AG04450 (cell line): Measurements from ENCODE around the gene MYNN. TPM values are rescaled to one million over a fixed set of nuclear protein-coding genes. Genes with fewer than 3 reads are reported as not detected.

Experiments used
- CTCF ChIA-PET: fragments of 300-600, 350-600 bp; formaldehyde crosslinking; extraction: SDS; loops from one replicate; lab custom pipeline; 2022; ENCODE audit warnings: antibody characterized with exemption, inconsistent platforms; lab: Charles Lee
- POLR2A ChIA-PET: fragments of 350-600 bp; formaldehyde crosslinking; extraction: SDS; loops from one replicate; lab custom pipeline; 2021; ENCODE audit warnings: antibody characterized with exemption, inconsistent platforms; lab: Yijun Ruan, JAX
- DNase-seq: peaks from one replicate; pipeline ENCODE4 v3.0.0-alpha.2; 2011; ENCODE audit warnings: low read depth, low spot score
- H3K27ac ChIP-seq: one replicate; pipeline ENCODE4 v1.5.1; 2012; ENCODE audit warnings: low read depth, low read length, control low read depth
- H3K27me3 ChIP-seq: one replicate; pipeline ENCODE4 v1.6.0; 2012; ENCODE audit warnings: low read length; ENCODE audit not compliant: control insufficient read depth, insufficient read depth
- H3K4me3 ChIP-seq: 2 replicates; pipeline ENCODE4 v1.5.1; 2011; ENCODE audit warnings: mild to moderate bottlenecking, low read depth, low read length, control low read depth
- H3K9me3 ChIP-seq: 2 replicates; pipeline ENCODE4 v1.5.1; 2012; ENCODE audit warnings: low read length; ENCODE audit not compliant: control insufficient read depth, insufficient read depth
- polyA plus RNA-seq: library from polyadenylated mRNA; depleted of rRNA; stranded (reverse); fragments of >200 nt; gene quantifications from 2 replicates; pipeline ENCODE4 v1.2.3, GENCODE V29; 2011
- TF ChIP-seq, protein P1 (sequence below): IDR thresholded peaks from 2 replicates; pipeline ENCODE4 v1.5.1; 2011; ENCODE audit warnings: low read depth, low read length, control low read depth, inconsistent platforms

Gene MYNN
- polyA plus RNA-seq, 1 experiment, result 27.0 TPM

DNA sequence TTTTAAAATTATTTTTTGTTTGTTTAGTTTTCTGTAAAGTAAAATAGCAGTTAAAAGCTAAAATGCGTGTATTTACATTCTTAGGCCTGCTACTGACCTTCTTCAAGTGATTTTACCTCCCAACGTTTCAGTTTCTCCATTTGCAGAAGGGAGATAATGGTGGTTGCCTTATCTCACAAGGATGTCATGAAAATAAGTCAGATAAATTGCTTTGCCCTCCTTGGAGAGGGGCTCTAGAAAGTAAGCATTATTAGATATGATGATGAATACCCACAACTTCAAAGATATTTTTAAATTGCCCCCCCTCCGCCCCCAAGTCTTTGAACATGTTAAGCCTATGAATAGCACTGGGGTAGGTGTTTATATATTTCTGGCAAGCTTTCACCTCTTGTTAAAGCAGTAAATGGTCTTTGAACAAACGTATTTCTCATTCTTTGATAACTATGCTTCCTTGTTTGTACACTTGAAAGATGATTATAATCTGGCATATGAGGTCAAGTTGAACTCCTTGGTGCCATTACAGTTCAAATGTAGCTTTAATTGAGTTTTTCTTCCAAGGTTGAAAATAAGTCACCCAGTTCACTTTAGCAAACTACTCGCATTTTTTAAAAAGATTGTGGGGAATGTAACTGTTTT lies 14.7 kb upstream of the MYNN start:
- H3K4me3 ChIP-seq, result no peak overlapping the region
- ChIA-PET POLR2A (no interaction called here), CTCF (interaction anchor here (1.4 kb wide), 1 partner anchor 11 kb away, joined by 3 read pairs; the partner anchor contains the start of gene ACTRT3)
- H3K27ac ChIP-seq, result no peak overlapping the region
- TF ChIP-seq, protein P1, sequence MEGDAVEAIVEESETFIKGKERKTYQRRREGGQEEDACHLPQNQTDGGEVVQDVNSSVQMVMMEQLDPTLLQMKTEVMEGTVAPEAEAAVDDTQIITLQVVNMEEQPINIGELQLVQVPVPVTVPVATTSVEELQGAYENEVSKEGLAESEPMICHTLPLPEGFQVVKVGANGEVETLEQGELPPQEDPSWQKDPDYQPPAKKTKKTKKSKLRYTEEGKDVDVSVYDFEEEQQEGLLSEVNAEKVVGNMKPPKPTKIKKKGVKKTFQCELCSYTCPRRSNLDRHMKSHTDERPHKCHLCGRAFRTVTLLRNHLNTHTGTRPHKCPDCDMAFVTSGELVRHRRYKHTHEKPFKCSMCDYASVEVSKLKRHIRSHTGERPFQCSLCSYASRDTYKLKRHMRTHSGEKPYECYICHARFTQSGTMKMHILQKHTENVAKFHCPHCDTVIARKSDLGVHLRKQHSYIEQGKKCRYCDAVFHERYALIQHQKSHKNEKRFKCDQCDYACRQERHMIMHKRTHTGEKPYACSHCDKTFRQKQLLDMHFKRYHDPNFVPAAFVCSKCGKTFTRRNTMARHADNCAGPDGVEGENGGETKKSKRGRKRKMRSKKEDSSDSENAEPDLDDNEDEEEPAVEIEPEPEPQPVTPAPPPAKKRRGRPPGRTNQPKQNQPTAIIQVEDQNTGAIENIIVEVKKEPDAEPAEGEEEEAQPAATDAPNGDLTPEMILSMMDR, result no peak
- no peaks in the 10 kb centered on the region; the same call in 1 of the 2 replicates for H3K9me3 ChIP-seq
- H3K27me3 ChIP-seq, result no peaks in the 10 kb centered on the region
- DNase-seq, result no peak

DNA sequence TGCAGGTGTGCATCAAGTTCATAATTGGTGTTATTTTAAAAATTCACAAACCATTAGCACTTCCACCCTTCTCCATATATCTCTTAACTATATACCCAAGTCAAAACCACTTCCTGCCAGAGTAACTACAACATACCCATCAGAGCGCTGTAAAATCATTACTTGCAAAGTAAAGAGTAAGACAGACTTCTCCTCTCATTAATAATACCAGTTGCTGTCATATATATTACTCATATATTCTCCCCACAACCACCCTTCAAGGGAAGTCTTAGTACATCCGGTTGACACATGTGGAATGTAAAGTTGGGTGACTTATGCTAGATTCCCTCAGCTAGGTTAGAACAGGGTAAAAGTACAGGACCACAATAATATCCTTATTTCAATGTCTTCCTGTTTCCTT lies 13.9 kb upstream of the MYNN start:
- Histone ChIP-seq H3K27ac (no peak overlapping the region), H3K27me3 (no peaks in the 10 kb centered on the region), H3K4me3 (no peak overlapping the region), H3K9me3 (no peaks in the 10 kb centered on the region; the same call in 1 of the 2 replicates)
- ChIA-PET POLR2A (interaction anchor here (0.6 kb wide), 1 partner anchor 93 kb away, joined by 4 read pairs; no protein-coding TSS in a partner anchor), CTCF (interaction anchor here (1.4 kb wide), 1 partner anchor 10 kb away, joined by 3 read pairs; the partner anchor contains the start of gene ACTRT3)
- TF ChIP-seq, protein P1, result no peak
- no peak for DNase-seq

DNA sequence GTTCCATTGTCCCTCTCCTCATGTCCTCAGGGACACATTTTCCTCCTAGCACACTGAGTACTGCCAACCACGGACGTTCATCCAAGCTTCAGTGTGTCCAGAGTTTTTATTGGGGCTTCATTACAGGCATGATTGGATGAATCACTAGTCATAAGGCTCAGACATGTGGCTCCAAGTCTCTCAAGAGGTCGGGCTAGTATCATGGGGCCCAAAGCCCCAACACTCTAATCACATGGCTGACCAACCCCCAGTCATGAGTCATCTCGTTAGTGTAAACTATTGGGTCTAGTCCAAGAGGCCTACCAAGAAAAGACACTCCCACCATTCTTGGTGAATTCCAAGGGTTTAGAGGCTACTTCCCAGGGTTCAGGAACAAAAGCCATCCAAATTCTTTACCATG lies 12.7 kb upstream of the MYNN start:
- DNase-seq, result no peak
- H3K4me3 ChIP-seq, result no peak overlapping the region
- no peaks in the 10 kb centered on the region for H3K27me3 ChIP-seq
- ChIA-PET CTCF (interaction anchor here (1.0 to 1.5 kb wide), 2 partner anchors 92 to 611 kb away, joined by 3 to 4 read pairs; no protein-coding TSS in a partner anchor), POLR2A (no interaction called here)
- H3K27ac ChIP-seq, result no peak overlapping the region
- TF ChIP-seq, protein P1, result no peak
- no peaks in the 10 kb centered on the region; the same call in 1 of the 2 replicates for H3K9me3 ChIP-seq

DNA sequence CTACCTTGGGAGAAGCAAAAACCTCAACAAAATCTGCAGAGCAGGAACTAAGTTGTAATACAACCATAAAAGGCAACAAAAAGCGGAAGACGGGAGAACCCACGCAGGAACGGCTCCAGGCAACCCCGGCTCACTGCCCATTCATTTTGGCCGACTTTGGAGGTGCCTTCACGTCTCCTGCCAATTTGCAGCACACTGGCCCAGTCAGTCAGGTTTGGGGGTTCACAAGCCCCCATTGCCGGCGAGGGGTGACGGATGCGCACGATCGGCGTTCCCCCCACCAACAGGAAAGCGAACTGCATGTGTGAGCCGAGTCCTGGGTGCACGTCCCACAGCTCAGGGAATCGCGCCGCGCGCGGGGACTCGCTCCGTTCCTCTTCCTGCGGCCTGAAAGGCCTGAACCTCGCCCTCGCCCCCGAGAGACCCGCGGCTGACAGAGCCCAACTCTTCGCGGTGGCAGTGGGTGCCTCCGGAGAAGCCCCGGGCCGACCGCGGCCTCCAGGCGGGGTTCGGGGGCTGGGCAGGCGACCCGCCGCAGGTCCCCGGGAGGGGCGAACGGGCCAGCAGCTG lies 8.8 kb upstream of the MYNN start:
- H3K4me3 ChIP-seq, result peak overlapping the region; percentile 83
- peak overlapping the region; percentile 88 for H3K27ac ChIP-seq
- TF ChIP-seq, protein P1, result no peak
- DNase-seq, result no peak
- no peaks in the 10 kb centered on the region for H3K27me3 ChIP-seq
- ChIA-PET POLR2A (interaction anchor here (0.6 to 1.3 kb wide), 3 partner anchors 9 to 936 kb away, joined by 3 to 5 read pairs (median 5); partner anchors contain the start of genes MYNN and SEC62), CTCF (interaction anchor here (0.7 to 2.2 kb wide), 4 partner anchors 19 to 899 kb away, joined by 3 to 13 read pairs (median 8); no protein-coding TSS in a partner anchor)
- H3K9me3 ChIP-seq, result peaks cover 4% of the 10 kb centered on the region; the same call in 1 of the 2 replicates
